Measurements from ENCODE around the gene CCNY.

GRCh38 chr10:35294506-35294905, 41.8 kb upstream of the CCNY start:
- TF ChIP-seq CTCF (IDR thresholded peaks at IDR 0.05; ENCODE audit: low read depth, low read length) = no peak
- no peak for TF ChIP-seq EZH2phosphoT487 (IDR thresholded peaks at IDR 0.05; ENCODE audit: low read depth)

Data from OCI-LY3 (cell line).